ENCODE data around the gene SLC22A17. TPM values are rescaled to one million over a fixed set of nuclear protein-coding genes. Genes with fewer than 3 reads are reported as not detected.

SLC22A17 gene
- total RNA-seq, 1 donor from 2014 or later, result 7.3 TPM

DNA sequence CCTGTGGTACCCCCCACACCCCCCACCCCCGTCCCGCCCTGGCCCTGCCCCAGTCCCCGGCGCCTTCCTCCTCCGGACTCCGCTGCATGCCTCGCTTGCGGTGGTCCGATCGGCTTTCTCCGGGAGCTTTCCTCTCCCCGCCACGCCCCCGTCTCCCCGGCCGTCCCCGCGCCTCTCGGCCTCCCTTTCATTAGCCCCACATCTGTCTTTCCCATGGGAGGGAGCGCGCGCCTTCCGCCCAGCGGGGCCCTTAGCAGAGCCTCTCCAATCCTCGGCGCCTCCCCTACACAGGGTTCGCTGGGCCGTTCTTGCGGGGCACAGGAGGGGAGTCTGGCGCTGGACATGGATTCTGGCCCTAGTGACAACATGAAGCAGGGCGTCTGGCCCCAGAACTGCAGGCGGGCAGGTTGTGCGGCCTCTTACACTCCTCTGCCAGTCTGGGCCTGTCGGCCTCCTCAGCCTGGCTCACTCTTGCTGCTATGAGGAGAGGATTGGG, 13.8 kb upstream of the SLC22A17 start:
- H3K4me3 ChIP-seq (ENCODE audit: low read depth, low read length), result no peak overlapping the region

DNA sequence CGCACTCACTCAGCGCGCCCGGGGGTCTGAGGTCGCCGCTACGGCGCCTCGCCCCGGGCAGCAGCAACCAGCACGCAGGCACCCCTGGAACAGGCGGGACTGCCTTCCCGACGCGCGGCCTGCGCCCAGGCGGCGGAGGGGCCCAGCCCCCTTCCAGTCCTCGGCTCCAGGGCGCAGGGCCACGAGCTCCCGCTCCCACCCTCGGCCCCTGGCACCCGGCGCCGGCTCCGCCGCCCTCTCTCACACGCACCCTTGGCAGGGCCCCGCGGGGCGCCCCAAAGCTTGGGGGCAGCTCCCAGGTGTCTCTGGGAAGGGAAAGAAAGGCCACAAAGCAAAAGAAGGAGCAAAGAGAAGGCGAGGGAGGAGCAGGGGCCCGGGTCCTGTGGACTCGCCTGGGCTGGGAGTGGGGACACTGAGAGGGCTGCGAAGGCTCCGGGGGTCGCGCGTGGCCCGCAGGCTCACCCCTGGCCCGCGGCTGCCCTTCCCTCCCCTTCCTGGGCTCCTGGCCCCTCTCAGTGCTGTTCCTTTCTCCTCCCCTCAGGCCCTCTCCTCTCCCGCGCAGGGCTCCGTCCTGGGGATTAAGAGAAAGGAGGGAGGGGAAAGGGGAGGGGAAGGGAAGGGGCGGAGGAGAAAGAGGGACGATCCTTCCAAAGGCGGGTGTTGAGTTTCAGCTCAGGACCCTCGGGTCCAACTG, 13.2 kb upstream of the SLC22A17 start:
- TF ChIP-seq, protein P1, sequence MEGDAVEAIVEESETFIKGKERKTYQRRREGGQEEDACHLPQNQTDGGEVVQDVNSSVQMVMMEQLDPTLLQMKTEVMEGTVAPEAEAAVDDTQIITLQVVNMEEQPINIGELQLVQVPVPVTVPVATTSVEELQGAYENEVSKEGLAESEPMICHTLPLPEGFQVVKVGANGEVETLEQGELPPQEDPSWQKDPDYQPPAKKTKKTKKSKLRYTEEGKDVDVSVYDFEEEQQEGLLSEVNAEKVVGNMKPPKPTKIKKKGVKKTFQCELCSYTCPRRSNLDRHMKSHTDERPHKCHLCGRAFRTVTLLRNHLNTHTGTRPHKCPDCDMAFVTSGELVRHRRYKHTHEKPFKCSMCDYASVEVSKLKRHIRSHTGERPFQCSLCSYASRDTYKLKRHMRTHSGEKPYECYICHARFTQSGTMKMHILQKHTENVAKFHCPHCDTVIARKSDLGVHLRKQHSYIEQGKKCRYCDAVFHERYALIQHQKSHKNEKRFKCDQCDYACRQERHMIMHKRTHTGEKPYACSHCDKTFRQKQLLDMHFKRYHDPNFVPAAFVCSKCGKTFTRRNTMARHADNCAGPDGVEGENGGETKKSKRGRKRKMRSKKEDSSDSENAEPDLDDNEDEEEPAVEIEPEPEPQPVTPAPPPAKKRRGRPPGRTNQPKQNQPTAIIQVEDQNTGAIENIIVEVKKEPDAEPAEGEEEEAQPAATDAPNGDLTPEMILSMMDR (conservative IDR thresholded peaks at IDR 0.05; ENCODE audit: low read depth, low read length), result no peak

More for the DNA sequence above, 13.8 kb upstream of the SLC22A17 start:
- DNase-seq (ENCODE audit: low read depth), result no peak
- TF ChIP-seq, protein P1 (conservative IDR thresholded peaks at IDR 0.05; ENCODE audit: low read depth, low read length), result no peak

DNA sequence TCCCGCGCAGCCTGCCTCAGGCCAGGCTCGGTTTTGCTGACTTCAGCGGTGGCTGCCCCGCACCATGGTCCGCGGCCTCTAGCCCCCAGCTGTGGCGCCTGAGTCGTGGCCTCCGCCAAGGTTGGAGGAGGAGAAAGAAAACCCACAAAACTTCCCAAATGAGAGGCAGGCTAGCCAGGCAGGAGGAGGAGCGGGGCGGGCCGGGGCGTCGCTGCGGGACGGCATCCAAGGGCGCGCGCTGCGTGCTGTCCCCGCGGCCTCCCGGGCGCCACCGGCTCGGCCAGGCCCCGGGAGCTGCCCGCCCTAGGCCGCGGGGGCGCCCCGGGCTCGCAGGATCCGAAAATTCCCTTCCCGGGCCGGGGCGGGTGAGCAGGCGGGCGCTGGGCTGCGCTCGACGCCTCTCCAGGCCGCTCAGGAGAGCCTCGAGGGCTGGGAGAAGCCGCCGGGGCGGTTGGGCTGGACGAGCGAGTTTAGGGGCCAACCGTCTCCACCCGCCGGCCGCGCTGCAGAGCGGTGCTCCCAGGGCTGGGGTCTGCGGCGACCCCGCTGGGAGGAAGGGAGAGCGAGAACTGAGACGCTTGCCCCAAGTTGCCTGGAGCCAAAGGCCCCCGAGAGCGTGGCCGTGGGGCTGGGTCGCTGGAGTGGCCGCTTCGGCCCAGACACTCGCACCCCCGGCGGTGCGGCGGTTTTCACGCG, 12.5 kb upstream of the SLC22A17 start, which contains the start of gene EFS:
EFS (minus strand) TSS at position 137 of the 696 bp plus-strand sequence. CDS start 147 bp downstream, outside the sequence.
- TF ChIP-seq, protein P1 (conservative IDR thresholded peaks at IDR 0.05; ENCODE audit: low read depth, low read length), result no peak
- H3K4me3 ChIP-seq (ENCODE audit: low read depth, low read length), result no peak within 1 kb of the TSS
- DNase-seq (ENCODE audit: low read depth), result no peak

More for the DNA sequence above, 13.2 kb upstream of the SLC22A17 start:
- DNase-seq (ENCODE audit: low read depth), result no peak
- H3K4me3 ChIP-seq (ENCODE audit: low read depth, low read length), result no peak overlapping the region

DNA sequence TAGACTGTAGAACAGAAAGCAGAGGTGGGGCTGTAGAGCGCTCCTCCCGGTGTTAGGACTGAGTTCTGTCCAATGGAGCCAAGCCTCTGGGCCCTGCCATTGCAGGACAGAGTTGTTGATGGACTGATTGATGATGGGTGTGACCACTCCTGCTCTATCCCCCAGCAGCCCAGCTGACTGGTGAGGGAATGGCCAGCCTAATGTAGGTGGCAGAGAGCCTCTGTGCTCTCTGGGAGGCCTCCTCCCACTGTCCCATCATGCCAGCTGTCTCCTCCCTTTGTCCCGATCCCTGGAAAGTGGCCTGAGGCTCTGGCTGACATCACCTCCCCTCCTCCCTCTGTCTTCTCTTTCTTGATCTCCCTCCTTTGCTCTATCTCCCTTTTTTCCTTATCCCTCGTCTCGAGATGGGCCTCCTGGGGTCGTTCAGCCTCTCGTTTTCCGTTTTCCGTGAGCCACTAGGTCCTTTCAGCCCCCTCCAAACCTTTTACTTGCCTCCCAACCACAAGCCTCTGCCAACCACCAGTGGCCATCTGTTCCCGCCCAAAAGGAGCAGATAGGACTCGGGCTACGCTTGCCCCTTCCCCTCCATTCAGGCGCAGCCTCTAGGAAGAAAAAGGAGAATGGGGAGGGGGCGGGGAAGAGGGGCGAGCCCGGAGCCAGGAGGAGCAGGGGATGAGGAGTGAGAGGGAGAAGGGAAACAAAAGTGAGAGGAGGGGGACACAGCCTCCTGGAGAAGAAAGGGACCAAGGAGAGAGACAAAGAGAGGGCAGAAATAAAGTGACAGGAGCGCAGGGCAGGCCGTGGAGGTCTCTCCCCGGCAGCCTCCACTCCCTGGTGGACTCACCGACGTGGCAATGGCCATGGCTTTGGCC, 11.7 kb upstream of the SLC22A17 start:
- no peak overlapping the region for H3K4me3 ChIP-seq (ENCODE audit: low read depth, low read length)
- TF ChIP-seq, protein P1 (conservative IDR thresholded peaks at IDR 0.05; ENCODE audit: low read depth, low read length), result no peak
- no peak for DNase-seq (ENCODE audit: low read depth)

DNA sequence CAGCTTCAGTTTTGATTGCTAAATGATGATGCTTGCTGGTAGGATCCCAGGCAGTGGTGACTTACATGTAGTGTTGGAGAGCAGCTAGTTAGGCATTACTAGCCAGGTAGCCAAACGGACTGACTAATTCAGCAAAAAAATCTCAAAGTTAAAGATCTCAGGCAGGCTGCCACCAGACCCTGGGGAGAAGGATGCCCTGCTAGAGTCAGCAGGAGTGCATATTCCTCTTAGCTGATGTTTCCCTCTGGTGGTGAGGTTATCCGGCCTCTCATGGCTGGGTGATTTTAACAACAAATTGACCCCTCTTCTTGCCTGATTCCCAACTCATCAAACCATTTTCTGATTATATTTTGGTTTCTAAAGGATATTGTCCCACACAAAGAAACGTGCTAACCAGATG, 9.5 kb upstream of the SLC22A17 start:
- peak; percentile 54 for DNase-seq (ENCODE audit: low read depth)
- TF ChIP-seq, protein P1 (conservative IDR thresholded peaks at IDR 0.05; ENCODE audit: low read depth, low read length), result peak; percentile 73
- H3K4me3 ChIP-seq (ENCODE audit: low read depth, low read length), result no peak overlapping the region

DNA sequence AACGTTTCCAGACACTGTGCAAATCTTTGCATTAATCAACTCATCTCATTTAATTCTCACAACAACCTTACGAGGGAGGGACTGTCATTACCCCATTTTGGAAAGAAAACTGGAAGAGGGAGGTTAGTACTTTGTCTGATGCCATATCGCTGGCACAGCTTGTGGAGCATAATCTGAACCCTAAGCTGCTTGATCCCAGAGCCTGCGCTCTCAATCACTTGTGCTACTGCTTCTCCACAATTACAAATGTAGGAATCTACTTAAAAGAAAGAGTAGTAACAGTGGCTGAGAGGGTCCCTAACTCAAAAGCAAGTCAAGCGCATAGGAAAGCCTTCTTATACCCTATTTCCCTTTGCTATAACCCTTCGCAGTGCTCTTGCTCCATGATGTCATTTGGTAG, 9.1 kb upstream of the SLC22A17 start:
- no peak for DNase-seq (ENCODE audit: low read depth)
- TF ChIP-seq, protein P1 (conservative IDR thresholded peaks at IDR 0.05; ENCODE audit: low read depth, low read length), result no peak
- H3K4me3 ChIP-seq (ENCODE audit: low read depth, low read length), result no peak overlapping the region

Data from epithelial cell of proximal tubule (primary cell).